GM19397 (cell line): ENCODE results near the gene RGS3.
"Not testable (repeated sequence)": the region's sequence is repeated elsewhere in the genome, so short reads cannot be mapped to it uniquely, and the experiment has no call there.

Source experiments
- ATAC-seq: cut with Tn5 transposase; IDR thresholded peaks from one replicate; pipeline ENCODE4 v1.9.1; 2021; ENCODE audit warnings: mild to moderate bottlenecking, moderate library complexity; ENCODE audit not compliant: unreplicated experiment

Gene RGS3

DNA sequence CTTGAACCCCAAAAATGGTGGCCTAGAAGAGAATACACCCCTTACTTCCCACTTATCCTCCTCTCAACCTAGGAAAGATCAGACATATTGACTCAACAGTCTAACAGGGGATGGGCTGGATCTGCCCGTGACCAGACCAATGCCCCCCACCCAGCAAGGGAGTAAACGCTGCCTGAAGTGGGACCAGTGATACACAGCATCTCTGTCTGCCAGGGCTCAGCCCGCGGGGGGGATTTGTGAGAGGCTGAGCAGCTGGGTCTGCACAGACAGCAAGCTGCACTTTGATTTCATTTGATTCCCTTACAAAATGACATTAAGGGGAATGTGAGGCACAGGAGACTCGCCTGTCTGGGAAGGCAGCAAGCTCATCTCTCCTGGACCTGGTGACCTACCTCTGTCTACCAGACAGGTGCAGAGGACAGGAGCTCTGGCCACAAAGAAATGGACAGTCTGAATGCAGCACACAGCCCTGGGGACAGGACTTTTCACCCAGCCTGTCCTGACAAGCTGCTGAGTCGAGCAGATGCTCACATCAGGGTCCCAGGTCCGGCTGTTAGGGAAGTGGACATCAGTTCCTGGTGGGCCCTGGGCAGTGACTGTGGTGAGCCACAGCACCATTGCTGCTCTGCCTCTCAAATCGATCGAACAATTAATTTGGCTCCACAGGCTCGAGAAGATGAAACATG is 79.9 kb downstream of the RGS3 start:
- ATAC-seq, result no peak

DNA sequence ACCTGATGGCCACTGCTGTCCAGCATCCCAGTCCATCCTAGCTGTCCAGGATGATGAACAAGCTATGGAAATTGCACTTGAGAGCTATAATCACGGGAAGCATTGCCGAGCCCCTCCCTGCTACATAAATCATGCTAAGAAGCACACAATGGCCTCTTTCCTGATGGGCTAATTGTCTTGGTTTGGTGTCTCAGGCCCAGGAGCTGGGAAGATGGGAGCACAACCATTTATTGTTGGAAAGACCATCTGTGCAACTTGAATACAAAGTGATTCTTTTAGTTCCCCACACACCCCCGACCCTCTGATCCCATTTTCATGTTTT is 80.4 kb downstream of the RGS3 start:
- ATAC-seq, result no peak

DNA sequence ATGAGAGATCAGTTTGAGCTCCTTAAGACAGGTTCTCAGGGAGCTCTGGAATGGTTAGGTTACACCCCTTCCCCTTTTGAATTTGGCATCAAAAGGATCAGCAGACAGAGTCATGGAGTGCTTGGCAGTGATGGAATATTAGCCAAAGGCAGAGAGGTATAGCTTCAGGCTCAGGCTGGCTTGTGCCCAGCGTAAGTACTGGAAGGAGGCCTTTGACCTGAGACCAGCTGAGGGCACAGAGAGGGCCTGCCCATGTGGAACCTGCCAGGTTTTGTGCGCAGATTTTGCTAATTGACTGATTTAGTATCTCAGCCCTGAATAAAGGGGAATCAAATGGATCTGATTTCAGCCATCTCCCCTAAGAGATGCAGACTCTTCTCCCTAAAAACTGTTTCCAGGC is 81.5 kb downstream of the RGS3 start:
- ATAC-seq, result no peak

DNA sequence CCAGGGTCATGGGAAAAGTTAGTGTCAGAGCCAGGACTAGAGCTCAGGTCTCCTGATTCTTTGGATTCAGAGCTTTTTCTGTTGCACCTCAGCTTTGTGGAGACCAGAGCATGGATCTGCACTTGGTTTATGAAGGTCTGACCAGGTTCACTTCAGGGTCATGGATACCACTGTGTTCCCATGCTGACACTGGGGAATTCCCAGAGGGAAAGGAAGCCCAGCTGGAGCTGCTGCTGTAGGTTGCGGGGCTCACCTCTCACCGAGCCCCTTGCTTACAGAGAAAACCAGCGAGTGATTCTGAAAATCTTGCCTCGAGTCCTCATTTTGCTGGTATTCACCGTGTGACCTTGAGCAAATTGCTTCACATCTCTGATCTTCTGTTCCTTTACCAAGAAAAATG is 83.0 kb downstream of the RGS3 start:
- ATAC-seq, result no peak

DNA sequence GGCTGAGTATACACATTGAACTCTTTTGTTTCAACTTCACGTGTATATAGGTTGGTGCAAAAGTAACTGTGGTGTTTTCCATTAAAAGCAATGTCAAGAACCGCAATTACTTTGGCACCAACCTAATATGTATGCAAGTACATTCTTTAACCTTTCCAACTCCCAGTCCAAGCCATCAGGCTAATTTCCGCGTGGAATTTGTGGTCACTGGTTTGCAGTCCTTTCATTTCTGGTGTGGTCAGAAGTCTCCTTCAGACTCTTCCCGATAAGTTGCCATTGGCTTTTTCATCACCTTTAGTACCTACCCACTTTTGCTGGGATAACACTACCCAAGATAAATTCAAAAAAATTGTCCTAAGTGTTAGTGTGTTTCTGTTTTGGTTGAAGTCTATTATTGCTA is 84.0 kb downstream of the RGS3 start:
- ATAC-seq, result no peak

DNA sequence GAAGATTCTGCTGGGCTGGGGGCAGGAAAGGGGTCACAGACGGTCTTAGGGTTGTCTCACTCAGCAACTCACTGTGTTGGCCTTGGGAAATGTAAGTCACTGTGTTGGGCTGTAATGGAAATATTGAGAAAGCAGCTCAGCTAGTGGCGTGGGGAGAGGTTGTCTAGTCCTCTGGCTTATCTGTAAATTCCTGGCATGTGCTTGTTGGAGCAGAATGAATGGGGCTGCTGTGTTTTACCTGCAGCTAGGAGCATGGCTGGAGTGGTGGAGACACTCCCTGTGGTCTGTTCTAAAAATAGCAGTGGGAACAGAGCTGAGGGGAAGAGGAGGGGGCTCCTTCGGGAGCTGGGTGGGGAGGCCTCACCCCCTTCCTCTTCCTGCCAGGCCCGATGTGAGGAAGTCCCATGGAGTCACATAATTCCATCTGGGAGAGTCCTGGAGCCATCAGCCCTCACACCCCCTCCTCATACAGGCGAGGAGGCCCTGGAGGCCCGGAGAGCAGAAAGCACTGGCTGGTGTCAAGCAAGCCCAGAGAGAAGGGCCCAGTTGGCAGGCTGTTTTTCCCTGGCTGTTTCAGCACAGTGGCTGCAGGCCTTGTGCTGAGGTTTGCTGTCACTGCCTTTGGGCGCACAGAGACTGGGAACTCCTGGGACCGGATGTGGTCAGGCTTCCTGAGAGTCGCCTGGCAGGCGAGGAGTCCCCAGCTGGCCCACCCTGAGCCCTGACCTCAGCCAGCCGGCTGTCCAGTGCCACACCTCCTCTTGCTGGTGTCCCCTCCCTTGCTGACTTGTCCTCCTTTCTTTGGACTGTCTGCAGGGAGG is 84.9 kb downstream of the RGS3 start:
- ATAC-seq, result no peak

DNA sequence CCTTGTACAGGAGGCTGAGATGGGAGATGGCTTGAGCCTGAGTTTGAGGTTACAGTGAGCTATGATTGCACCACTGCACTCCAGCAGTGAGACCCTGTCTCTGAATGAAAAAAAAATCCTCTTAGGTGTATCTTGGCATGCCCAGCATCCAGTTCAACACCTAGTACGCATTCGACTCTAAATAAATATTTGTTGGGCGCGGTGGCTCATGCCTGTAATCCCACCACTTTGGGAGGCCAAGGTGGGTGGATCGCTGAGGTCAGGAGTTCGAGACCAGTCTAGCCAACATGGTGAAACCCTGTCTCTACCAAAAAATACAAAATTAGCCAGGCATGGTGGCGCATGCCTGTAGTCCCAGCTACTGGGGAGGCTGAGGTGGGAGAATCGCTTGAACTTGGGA is 86.4 kb downstream of the RGS3 start:
- not testable (repeated sequence) for ATAC-seq

DNA sequence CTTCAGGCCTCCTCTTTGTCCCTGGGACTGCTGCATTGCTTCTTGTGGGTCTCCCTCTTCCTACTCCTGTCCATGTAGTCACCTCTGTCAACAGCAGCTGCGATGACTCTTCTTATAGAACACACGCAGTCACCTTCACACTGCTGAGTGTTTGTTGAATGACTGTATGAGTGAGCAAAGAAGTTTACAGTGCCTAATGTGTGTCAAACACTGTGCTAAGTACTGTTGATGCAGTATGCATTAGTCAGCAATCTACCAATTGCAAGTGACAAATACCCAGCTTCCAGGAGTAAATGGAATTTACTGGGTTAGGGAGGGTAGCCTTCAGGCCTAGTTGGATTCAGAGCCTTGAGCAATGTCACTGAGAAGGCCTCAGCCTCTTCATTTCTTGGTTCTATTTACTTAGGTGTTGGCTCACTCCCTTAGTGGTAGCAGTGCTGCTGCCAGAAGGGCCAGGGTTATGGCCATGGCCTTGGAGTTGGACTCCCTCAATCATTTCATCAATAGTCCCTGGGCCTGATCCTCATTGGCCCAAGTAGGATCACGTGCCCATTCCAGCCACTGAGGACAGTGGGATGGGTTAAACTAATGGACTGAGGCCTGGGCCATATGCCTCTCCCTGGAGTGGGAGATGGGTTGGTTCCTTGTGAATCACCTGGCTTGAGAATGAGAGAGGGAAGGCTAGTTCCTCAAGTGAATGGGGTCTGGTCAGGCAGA is 93.5 kb downstream of the RGS3 start:
- ATAC-seq, result no peak

DNA sequence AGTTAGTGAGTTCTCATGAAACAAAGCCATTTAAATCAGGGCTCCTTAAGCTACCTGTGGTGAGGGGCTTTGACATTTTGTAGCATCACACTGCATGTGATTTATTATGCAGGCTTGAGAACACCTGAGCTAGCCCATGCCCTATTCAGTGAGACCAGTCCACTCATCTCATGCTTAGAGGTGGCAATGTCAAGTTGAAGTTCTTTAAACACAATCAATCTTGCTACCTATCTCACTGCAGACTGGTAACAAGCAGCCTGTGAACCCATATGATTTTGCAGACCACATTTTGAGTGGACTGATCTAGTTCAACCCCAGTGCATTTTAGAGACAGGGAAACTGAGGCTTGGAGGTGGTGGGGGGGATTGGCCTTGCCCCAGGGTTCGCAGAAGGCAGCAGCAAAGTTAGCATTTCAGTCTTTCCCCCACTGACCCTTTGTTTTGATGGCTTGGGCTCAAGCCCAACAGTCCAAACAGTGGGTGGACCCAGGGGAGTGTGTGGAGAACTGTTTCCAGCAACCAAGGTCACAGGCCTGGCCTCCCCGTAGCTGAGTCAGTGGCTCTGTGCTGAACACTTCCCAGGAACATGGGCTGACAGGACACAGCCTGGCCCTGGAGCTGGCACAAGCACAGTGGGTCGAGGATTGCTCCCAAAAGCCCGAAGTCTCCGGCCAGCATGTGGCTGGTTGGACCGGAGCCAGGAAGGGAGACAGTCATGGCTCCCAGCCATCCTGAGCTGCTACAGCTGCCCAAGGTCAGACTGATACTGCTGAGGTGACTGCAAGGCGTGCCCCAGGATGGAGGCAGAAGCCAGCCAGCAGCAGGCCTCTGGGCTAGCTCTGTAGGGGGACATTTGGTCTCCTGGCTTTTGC is 95.3 kb downstream of the RGS3 start:
- ATAC-seq, result no peak

DNA sequence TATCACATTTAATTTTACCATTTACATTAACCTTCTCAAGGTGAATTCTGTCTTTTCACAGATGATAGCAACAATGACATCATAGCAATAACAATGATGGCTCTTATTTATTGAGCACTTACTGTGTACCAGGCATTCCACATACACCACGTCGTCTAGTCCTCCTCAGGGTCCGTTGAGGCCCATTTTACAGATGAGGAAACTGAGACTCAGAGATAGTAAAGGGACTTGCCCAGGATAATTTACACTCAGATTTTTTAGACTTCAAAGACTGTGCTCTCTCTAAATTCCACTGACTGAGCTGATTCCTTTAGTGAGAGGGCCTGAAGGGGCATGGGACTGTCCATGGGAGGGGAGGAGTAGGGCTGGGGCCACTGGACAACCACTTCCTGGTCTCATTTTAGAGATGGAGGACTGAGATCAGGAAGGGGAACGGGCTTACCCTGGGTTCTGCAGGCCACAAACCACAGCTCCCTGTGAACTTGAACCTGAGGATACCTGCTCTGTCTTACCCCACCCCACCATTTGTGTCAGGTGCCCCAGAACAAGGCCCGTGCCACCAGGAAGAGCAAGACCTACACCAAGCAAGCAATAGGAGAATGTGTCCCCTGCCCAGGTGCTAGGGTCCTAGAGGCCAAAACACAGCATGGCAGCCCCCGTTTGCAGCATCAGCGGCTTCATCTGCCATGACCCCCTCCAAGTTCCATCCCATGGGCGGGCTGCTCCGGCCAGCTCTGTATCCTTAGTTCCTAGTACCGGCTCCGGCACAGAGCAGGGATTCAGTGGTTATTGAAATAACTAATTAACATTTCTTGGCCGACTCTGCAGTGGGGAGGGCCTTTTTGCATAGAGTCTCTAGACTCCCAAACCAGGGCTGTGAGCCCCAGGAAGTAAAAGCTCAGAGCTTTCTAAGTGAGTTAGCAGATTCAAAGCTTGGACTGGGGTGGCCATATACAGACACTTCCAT is 96.6 kb downstream of the RGS3 start:
- ATAC-seq, result no peak

DNA sequence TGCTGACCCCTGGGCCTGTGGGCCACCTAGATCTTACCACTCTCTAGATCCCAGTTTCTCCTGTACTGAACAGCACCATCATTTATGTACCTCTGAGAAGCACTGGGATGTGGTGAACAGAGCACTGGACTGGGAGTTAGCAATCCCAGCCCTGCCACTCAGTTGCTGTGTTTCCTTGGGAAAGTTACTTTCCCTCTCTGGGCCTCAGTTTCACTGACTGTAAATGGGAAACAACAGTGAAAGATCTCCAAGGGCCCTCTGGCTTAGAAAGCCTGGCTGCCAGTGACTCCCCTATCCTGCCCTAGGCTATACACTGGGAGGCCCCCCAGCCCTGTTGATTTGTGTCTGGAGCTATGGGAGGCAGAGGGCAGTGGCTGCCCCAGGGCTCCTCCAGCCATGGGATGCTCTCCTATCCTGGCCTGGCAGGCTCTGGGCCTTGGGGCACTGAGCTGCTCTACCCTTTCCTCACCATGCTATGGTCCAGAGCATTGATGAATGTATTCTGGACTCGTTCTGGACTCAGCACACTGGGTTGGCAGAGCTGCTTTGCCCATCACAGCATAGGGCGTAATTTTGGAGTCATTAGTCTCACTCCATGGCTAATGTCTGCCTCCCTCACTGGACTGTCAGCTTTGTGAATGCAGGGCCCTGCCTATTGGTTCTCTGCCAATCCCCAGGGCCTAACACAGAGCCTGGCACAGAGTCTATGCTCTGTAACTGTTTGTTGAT is 99.3 kb downstream of the RGS3 start:
- ATAC-seq, result no peak

DNA sequence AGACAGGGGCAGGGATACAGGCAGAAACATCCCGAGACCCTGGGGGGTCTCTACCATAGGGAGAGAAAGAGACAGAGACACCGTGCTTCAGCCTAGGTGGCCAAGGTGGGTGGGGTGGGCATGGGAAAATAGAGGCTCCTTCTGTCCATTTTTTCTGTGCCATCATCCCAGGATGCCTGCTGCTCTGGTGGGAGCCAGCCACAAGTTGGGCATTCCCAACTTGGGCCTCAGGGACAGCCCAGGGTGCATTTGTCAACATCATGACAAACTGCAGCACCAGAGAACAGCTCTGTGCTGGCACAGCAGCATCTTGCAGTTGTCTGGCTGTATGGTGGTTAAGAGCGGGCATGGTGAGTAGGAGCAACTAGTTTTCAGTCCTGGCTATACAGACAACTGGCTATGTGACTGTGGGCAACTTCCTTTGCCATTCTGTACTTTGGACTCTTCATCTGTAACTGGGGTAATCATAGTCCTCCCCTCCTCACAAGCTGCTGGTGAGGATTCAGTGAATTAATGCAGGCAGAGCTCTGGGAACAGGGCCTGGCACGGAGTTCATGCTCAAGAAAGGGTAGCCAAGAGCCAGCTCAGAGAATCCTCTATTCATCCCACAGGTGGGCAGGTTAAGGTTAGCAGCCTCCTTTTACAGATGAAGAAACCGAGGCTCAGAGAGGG is 100.4 kb downstream of the RGS3 start:
- ATAC-seq, result no peak

DNA sequence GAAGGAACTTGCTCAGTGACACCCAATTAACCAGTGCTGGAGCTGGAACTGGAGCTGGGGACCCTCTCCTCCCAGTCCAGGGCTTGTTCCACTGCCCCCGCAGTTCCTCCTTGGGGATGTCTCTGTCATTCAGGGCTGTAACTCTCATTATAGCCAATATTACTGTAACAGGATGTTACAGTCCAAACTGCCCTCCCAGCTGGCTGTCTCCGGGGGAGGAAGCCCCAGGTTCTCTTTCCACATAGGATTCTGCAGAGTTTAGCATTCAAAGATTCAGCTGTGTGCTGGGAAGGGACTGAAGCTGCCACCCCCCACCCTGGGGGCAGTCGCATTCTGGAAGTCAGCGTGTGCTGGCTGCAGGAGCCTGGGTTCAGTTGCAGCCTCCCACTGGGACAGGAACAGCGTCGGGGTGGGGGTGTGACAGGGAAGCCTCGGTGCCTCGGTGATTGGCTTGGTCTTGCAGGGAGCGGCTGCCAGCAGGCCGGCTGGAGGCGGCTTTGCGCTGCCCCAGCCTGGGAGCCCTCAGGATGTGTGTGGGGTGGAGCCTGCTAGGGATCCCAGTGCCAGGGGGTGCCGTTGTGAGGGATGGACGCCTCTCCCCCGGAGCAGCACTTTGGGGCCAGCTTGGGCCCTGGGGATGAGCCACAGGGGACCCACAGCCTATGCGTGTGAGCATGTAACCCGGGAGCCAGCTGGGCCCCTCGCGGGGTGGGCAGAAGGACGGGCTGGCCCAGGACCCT is 101.1 kb downstream of the RGS3 start:
- ATAC-seq, result no peak

DNA sequence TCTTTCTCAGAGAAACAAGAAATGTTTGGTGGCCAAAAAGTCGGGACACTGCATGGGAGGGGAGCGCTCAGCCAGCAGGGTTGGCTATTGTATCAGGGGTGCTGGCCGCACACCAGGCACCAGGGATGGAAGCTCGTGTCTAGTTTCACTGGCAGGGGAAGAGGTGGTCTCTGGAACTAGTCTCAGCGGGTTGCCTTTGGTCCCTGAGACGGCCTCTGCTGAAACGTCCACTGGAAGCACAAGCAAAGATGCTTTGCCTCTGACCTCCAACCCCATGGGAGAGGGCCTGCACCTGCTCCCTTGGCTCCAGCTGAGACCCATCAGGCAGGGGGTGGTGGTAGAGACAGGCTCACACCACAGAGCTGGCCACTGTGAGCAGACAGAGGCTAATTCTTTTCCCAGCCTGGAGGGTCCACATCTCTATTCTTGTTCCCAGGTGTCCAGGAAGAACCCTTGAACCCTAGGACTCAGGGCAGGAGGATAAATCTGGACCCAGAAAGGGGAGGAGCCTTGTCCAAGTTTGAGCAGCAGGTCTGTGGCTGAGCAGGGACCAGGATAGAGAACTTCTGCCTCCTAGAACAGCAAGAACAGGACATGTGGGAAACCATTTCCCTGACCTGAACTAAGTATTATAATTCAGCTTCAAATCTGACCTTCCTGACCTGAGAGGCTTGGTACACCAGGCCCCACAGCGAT is 102.6 kb downstream of the RGS3 start:
- no peak for ATAC-seq

DNA sequence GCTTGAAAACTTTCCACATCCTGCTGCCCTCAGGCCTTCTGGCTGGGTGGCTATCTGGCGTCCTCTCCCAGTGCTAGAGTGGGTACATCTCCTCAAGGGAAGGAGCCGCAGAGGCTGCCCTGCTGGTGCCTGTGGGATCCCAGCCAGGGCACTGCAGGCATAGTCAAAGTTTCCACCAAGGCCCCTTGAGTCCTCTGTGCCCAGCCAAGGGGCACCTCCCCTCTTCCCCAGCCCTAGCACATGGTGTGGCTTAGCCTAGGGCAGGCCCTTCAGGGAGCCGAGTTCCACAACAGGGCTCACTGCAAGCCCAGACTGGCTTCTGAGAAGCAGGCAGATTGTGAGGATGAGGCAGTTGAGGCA is 103.2 kb downstream of the RGS3 start:
- no peak for ATAC-seq

DNA sequence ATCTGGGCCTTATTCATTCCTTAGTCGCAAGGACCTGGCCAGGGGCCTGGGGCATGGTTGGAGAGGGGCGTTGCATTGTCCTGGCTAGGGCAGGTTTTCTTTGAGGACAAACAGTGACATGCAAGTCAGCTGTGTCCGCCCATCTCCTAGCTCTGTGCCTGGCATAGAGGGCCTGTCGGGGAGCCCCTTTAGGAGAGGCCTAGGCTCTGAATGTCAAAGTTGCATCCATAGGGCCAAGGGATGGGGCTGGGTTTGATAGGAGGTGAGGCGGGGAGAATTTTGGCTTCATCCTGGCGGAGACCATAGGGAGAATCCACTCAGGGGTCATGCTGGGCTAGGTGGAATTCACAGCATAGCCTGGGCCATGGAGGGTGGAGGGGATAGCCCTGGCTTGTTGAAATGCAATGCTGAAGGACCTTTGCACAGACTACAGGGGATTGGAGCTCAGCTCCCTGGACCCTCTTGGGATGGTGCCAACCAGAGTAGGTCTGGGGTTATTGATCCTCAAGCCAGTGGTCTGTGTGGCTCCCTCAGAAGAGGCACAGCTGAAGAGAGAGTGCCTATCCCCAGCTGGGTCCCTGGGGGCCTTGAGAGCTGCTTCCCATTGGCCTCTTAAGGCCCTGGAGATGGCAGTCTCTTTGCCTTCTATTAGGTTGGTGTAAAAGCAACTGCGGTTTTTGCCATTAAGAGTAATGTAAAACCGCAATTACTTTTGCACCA is 104.0 kb downstream of the RGS3 start:
- no peak for ATAC-seq

DNA sequence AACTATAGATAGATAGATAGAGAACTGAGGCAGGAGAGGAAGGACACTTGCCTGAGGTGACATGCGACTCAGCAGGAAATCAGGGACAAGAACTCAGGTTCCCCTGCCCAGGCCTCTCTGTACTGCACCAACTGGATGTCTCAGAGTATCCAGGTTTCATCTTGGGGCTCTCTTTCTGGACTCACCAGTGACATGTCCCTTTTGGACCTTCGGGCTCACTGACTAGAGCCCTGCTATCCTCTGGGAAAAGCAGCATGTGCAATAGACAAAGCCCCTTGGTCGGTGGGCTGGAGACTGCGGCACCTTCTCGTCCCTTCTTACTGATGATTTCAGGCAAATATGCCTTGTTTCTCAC is 104.5 kb downstream of the RGS3 start:
- ATAC-seq, result no peak
